NCI-H1417 treated with DMSO at 0.1 percent for 48 hours (cell line): ENCODE data around the gene BDKRB1.
"Not testable (repeated sequence)": the region's sequence is repeated elsewhere in the genome, so short reads cannot be mapped to it uniquely, and the experiment has no call there.

Source experiments
- DNase-seq: peaks from one replicate; lab custom pipeline; 2025; lab: John Stamatoyannopoulos, UW

The BDKRB1 gene

DNA sequence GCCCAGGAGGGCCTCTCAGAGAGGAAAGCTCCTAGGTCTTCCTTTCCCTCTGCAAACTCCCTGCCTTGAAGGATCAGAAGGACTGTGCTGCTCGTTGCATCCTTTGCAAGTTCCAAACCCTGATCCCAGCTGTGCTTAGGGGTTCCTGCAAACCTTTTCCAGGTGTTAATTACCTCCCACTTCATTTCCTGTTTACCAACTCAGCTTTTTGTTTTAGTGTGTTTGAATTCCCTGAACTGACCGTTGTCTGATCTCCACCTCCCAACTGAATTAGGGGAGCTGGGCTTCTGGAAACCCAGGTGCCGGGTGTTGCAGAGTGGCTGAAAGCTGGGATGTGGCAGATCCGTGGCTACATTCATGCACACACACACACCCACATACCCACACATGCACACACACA is 20.6 kb upstream of the BDKRB1 start:
- no peak for DNase-seq

DNA sequence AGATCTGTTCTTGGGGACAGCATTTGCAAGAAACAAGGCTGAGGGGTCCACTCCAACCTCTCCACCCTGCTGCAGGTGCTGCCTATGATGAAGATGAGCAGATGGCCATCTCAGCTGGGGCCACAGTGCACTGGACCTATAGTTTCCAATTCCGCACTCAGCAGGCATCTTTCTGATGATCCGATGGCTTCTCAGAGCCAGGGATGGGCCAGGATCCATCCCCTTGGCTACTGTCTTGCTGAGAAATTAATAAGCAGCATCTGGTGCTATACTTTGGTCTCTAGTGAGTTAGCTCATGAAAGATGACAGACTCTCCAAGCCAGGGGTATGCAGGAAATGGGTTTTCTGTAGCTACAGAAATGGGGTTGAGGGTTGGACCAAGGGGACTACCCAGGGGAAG is 18.4 kb upstream of the BDKRB1 start:
- no peak for DNase-seq

DNA sequence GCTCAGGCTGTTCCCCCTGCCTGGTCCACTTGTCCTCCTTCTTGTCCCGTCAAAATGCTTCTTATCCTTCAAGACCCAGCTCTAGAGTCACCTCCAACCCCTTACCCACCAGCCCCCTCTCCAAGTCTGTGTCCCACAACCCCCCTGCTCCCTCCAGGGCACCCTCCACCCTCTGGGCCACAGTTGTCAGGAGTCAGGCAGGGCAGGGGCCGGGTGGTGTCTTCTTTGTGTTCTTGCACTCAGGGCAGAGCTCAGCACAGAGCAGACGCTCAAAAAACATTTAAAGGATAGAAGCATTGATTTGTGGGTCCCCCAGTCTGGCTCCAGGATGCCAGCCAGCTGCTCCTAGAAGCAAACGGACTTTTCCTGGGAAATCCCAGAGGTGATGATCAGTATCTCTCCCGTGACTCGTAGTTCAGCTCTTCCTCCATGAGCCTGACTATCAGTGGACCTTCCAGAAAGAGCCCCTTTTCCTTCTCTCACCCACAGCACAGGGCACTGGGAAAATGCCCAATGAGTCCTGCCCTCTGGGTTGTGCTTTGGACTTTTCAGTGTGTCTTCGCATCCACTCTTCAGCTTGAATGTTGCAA is 17.2 kb upstream of the BDKRB1 start:
- DNase-seq: no peak

DNA sequence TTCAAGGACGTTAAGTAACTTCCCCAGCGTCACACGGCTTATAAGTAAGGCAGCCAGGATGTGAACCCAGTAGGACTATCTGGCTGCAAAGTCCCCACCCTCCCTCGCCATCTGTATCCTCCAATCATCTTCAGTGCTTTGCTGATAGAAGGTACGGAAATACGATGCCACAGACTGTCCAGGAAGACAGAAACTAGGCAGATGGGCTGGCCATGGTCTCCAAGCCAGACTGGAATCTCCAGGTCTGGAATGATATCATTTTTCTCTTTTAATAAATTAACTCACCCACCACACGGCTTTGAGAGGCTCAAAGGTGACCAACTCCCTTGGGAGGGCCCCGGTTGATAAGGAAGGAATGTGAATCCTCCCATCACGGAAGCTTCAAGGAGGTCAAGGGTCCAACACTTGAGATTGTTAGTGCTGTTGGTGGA is 16.3 kb upstream of the BDKRB1 start:
- DNase-seq: no peak

DNA sequence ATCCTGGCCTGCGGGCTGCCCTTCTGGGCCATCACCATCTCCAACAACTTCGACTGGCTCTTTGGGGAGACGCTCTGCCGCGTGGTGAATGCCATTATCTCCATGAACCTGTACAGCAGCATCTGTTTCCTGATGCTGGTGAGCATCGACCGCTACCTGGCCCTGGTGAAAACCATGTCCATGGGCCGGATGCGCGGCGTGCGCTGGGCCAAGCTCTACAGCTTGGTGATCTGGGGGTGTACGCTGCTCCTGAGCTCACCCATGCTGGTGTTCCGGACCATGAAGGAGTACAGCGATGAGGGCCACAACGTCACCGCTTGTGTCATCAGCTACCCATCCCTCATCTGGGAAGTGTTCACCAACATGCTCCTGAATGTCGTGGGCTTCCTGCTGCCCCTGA is 15.4 kb upstream of the BDKRB1 start:
- DNase-seq: no peak

DNA sequence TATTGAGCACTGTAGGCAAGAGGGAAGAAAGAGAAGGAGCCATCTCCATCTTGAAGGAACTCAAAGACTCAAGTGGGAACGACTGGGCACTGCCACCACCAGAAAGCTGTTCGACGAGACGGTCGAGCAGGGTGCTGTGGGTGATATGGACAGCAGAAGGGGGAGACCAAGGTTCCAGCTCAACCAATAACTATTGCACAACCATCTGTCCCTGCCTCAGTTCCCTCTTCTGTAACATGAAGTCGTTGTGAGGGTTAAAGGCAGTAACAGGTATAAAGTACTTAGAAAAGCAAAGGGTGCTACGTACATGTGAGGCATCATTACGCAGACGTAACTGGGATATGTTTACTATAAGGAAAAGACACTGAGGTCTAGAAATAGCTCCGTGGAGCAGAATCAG is 13.9 kb upstream of the BDKRB1 start:
- no peak for DNase-seq

DNA sequence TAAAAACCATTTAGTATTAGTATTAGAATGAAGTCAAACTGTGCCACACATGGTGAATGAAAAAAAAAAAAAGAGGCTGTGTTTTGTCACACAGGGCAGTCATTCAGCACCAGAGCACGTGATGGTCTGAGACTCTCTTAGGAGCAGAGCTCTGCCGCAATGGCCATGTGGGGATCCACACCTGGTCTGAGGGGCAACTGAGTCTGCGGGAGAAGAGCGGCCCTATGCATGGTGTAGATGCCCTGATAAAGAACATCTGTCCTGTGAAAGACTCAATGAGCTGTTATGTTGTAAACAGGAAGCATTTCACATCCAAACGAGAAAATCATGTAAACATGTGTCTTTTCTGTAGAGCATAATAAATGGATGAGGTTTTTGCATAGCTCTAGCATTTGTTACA is 12.2 kb upstream of the BDKRB1 start:
- DNase-seq: no peak

DNA sequence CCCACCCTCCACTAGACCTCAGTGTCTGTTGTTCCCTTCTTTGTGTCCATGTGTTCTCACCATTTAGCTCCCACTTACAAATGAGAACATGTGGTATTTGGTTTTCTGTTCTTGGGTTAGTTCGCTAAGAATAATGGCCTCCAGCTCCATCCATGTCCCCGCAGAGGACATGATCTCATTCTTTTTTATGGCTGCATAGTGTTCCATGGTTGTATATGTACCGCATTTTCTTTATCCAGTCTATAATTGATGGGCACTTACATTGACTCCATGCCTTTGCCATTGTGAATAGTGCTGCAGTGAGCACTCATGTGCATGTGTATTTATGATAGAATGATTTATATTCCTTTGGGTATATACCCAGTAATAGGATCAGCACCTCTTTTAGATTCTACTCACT is 10.9 kb upstream of the BDKRB1 start:
- not testable (repeated sequence) for DNase-seq

DNA sequence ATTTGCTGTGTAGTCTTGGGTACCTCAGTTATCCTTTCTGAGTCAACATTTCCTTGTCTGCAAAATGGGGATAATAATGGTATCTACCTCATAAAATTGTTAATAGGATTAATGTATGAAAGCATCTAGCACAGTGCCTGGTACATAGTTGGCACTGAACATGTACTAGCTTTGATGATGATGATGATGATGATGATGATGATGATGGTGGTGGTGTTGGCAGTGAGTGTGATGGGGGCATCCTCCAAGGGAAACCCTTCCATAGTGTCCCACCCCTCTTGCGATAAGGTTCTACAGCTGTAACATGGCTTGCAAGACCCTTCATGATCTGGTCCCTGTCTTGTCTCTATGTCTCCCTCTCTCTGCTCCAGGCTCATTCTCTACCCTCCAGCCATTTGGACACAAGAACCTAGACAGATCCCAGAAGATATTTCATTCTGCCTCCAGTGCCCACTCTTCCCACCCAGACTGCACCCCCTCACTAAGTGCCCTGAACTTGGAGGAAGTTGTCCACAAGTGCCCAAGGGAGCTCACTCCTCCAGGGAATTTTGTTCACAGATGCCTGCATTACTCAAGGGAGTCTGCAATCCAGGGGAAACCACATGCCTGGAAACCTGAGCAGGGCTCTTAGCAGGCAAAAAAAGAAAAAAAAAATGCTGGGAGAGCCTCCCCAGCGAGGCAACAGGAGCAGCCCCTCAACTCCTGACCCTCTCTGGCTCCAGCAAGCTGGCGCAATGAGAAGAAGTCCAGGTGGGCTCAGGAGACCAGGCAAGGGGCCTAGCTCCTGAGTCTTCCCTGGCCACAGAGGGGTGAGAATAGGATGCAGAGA is 10.1 kb upstream of the BDKRB1 start:
- no peak for DNase-seq

DNA sequence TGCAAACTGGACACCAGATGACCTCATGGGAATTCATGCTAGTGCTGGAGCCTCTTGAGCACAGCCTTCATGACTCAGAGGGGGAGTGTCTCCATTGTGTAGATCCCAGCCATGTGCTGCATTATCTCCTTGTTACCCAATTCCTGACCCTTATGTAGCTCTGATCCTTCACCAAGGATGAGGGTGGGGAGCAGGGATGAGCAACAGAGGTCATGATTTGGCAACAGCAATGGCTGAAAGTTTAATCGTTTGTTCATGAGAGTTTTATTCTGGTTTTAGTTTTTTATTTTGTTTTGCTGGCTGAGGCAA is 9.5 kb upstream of the BDKRB1 start:
- DNase-seq: no peak

DNA sequence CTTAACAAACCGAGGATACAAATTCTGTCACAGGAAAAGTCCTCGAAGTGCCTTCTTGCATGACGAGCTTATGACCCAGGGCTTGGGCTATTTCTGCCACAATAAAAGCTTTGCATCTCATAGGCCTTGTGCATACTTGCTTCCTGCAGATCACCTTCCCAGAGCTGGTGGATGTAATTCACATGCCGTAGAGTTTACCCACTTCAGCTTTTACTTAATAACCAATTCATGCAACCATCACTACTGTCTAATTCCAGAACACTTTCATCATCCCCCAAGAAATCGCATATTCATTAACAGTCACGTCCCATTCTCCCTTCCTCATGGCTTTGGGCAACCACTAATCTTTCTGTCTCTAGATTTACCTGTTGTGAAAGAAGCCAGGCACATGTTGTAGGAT is 9.0 kb upstream of the BDKRB1 start:
- DNase-seq: no peak

DNA sequence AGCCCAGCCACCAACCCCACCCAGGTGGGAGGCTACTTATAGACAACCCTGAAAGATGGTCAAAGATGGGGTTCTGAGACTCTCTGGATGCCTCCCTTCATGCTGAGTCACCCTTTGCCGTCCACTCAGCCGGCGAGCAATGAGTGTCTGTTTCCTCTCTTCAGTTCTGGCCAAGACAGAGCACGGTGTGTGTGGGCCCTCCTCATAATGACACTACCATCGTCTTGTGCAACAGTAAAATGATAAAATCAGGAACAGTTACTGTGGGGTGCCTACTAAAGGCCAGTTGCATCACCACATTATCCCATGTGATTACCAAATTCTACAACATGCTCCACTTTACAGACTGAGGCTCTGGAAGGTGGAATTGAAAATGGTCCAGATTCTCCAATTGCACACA is 7.0 kb upstream of the BDKRB1 start:
- no peak for DNase-seq

DNA sequence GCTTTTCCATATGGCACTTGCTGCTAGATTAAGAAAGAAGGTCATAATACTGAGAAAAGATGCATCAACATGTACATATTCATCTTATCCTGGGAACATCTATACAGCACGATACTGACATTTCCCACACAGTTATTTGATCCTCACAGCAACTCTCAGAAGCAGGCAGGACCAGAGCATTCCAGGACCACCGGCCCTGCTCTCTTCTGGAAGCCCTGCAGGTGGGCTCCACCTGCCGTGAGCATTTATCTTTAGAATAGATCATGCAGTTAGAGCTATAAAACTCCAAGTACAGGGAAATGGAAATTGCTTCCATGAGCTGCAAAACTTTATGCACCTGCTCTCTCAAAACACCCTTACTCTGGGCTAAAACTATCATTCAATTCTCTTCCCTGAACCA is 5.5 kb upstream of the BDKRB1 start:
- DNase-seq: no peak

DNA sequence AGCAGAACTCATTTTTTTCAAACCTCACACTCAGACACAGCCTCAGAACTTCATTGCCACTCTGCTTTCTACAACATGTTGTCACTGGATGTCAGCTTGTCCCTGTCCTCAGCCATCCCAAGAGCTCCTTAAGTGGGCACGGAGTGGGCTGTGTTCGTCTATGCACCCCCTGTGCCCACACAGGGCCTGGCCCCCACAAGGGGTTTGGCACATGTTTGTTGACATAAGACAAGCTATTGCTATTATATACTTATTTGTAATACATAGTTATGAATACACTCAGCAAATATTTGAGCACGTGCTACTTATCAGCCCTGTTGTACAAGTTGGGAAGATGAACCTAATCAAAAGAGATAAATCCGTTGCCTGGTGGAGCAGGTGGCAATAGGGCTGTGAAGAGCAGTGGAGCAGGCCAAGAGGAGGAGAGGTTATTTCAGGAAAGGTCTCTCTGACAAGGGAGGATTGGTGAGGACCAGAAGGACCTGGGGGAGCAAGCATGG is 4.3 kb upstream of the BDKRB1 start:
- no peak for DNase-seq

DNA sequence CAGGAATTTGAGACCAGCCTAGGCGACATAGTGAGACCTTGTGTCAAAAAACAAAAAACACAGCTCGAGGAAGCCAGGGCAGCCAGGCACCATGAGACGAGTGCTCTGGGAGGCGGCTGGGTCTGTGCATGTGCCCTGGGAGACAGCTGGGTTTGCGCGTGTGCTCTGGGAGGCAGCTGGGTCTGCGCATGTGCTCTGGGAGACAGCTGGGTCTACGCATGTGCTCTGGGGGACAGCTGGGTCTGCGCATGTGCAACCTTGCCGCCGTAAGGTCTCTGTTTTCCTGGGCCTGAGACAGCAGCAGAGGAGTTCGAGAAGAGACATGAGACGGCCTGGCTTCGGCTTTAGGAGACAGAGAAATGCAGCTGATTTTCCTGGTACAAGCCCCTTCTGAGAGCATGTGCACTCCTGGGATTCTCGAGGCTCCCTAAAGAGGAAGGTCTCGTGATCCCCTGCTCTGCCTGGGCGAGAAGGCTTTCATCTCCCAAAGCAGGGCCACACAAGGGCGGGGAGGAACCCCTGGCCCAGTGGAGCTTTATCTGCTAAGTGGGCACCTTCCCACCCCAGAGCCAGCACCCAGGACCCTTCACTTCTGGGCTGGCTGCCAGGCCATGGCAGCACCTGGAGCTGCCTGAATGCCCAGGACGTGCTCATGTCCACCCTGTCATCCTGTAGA is 3.5 kb upstream of the BDKRB1 start:
- no peak for DNase-seq

DNA sequence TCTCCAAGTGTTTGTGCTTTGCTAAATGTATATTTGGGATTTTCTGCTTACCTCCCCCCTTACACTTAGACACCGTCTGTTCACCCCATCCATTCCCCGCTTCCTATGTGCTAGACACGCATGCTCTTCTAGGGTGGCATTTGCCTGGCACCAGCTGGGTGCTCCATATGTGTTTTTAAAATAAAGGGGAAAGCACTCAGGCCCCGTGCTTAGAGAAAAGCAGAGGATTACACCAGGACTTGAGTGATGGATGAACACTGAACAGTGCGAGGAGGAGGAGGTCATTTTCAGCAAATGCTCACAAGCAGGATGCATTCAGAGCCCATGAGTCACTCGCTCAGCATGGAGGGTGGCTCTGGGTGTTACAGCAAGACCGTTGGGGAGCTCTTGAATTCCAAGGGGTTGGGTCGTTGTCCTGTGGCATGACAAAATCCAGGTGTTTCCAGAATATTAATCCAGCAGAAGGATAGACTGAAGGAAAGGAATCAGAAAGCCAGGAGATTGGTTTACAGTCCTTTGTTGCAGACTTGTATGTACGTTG is 2.9 kb upstream of the BDKRB1 start:
- no peak for DNase-seq

DNA sequence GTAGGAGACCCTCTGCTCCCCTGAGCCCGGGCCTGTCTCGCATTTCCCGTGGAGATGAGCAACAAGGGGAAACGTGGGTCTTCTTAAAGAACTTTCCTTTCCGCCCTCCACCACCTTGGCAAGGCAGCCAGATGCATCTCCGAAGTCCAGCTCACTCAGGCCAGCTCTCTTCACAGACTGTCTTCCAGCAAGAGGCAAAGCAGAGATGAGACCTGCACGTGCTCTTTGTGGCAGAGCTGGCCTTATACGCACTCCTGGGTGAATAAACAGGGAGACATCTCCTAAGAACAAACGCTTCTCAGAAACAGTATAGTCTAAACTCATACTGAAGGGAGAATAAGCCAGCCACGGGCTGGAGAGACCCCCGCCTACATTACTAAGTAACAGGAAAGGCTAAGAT is 1.3 kb upstream of the BDKRB1 start:
- no peak for DNase-seq

DNA sequence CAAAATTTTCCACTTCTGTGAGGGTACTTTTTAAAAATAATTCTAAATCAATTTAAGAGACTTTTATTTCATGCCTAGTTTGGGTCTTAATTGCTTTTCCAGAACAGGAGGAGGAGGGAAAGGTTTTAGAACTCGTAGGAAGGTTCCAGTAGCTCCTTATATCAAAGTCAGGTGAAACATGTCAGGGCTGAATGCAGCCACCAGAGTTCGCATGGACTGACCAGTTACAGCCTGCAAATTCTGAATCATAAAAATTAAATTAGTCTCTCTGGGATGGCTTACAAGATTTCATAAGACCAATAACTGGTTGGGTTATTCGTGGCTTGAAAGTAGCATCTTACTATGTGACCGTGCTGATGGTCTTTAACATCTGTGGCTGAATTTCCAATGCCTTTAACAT is 397 bp downstream of the BDKRB1 start:
- no peak for DNase-seq

DNA sequence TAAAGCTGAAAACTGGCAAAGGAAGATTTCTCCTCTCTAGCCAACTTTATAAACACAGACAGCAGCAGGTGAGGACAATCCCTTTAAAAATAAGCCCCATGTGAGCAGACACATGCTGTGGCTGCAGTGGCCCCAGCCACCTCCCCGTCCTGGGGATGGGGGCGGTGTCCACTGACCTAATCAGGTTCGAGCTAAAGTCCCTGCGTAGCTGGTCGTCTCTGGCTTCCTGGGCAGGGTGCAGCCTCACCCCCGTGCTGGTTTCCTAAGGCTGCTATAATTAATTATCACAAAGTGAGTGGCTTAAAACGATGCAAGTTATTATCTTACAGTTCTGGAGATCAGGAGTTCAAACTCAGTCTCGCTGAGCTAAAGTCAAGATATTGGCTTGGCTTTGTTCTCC is 1.0 kb downstream of the BDKRB1 start:
- no peak for DNase-seq

DNA sequence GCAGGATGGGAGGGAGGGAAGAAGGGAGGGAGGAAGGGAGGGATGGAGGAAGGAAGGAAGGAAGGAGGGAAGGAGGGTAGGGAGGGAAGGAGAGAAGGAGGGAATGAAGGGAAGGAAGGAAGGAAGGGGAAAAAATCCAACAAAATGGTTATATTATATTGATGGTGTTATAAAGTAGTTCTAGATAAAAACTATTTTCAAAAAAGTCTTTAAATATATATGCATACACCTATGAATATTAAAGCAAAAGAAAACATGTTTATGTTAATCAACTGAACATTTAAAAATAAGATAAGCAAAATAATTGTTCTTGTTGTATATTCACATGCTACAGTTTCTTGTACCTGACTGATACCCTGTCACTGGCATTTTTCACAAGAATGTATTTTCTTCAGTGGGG is 1.9 kb downstream of the BDKRB1 start:
- no peak for DNase-seq

DNA sequence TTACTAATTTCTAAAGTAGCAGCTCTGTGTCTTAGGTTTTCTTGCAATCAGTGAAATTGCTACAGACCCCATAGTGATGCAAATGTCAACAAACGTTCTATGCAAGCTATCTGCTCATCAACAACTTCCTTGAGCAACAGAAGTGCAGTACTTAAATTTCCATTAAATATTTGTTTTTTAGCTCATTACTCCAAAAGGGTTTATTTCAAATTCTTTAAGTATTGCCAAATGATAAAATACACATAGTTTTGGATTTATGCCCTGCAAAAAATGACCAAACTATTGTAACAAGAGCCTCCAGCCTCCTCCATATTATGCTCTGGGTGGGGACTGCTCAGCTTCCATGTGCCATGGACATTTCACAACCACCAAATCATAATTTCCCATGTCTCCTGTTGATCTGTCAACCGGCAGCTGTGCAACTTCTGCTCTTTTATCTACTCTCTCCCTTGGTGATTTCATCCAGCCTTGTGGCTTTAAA is 4.4 kb downstream of the BDKRB1 start:
- no peak for DNase-seq

DNA sequence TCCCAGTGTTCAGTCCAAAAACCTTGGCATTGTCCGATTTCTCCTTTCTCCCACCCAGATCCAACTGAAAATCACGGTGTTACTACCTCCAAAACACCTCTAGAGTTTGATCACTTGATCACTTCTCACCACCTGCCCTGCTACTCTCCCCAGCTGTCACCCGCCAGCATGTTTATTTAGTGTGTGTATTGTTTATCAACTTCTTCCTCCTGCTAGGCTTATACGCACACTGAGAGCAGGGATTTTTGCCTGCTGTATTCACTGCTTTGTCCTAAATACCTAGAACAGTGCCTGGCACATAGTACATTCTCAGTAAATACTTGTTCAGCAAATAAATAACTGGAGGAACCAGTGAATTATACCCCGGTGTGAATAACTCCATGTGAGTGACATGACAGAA is 5.0 kb downstream of the BDKRB1 start:
- DNase-seq: no peak
